ENCODE measurements around the gene HEATR5A.
"Not testable (repeated sequence)": the region's sequence is repeated elsewhere in the genome, so short reads cannot be mapped to it uniquely, and the experiment has no call there.

The HEATR5A gene

DNA sequence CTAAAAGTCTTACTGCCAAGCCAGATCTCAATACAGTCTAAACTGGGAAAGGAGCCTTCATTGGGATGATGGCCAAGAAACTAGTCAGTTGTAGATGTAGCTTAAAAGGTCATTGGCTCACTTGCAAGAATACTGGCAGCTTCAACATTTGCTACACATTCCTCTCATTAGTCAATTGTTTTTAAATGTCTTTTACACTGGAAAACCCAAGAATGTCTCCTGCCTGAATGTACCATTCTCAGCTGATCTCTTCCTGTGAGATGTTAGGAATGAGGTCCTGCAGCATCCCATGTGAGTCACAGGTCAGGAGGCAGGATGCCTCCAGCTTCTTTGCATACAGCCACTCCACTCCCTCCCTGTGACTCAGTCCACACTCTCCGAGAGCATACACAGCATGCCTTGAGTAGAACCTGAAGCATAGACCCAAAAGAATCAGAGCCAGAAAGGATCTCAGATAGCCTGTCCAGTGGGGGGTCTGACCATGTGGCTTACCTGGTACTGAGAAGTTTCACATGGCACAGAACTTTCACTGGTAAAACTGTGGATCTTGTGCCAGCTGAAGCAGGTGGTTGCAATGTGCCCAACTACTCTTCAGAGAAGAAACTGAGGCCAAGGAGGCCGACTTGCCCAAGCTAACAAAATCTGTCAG is 156.7 kb downstream of the HEATR5A start:
- DNase-seq (ENCODE audit: low read depth), result no peak
- no peak for TF ChIP-seq MYC (IDR thresholded peaks at IDR 0.05; ENCODE audit: low read depth, low read length)
- TF ChIP-seq, protein P1, sequence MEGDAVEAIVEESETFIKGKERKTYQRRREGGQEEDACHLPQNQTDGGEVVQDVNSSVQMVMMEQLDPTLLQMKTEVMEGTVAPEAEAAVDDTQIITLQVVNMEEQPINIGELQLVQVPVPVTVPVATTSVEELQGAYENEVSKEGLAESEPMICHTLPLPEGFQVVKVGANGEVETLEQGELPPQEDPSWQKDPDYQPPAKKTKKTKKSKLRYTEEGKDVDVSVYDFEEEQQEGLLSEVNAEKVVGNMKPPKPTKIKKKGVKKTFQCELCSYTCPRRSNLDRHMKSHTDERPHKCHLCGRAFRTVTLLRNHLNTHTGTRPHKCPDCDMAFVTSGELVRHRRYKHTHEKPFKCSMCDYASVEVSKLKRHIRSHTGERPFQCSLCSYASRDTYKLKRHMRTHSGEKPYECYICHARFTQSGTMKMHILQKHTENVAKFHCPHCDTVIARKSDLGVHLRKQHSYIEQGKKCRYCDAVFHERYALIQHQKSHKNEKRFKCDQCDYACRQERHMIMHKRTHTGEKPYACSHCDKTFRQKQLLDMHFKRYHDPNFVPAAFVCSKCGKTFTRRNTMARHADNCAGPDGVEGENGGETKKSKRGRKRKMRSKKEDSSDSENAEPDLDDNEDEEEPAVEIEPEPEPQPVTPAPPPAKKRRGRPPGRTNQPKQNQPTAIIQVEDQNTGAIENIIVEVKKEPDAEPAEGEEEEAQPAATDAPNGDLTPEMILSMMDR (IDR thresholded peaks at IDR 0.05; ENCODE audit: low read depth, low read length), result no peak
- no peak for TF ChIP-seq POLR2A (IDR thresholded peaks at IDR 0.05; ENCODE audit: extremely low read depth, insufficient read length)
- TF ChIP-seq, protein P2, sequence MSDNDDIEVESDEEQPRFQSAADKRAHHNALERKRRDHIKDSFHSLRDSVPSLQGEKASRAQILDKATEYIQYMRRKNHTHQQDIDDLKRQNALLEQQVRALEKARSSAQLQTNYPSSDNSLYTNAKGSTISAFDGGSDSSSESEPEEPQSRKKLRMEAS (IDR thresholded peaks at IDR 0.05; ENCODE audit: low read depth, low read length), result no peak
- H3K4me3 ChIP-seq (ENCODE audit: low read depth, low read length), result no peak overlapping the region

DNA sequence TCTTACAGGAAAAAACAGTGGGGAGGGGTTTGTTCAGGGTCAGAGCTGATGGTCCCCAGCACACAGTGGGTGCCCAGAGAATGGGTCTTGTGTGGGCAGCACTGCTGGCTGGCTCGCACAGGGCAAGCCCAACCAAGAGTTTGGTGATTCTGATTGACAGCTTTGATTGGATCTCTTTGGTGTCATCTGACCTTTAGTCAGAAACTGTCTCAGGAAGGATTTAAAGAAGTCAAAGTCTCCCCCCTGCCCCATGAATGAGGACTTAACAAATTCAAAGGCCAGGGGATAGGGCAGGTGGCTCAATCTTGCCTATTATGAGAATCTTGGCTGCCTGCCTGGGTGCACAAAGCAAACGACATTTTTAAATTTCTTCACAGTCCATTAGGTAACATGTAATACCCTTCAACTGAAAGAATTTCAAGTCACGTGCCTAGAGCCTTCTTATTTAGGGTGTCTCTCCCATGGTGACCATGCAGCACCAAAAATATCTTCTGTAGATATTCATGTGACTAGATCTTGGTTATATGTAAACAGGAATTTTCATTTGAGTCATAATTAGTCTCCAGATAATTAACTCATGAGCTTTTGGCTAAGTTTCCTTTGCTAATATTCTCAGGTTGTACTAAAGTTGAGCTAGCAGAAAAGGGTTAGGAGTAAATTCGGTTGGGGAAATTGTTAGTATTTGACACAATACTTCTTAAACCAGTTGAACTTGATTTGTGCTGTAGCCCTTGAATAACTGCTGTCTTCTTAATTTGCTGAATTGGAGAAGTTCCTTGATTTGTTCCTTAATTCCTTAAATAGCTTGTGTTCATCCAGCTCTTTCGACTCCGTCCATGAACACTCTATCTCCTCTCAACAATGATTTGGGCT is 158.3 kb downstream of the HEATR5A start:
- H3K4me3 ChIP-seq (ENCODE audit: low read depth, low read length), result no peak overlapping the region
- no peak for TF ChIP-seq POLR2A (IDR thresholded peaks at IDR 0.05; ENCODE audit: extremely low read depth, insufficient read length)
- peak; percentile 50; the same call in 1 of the 2 replicates for TF ChIP-seq MYC (IDR thresholded peaks at IDR 0.05; ENCODE audit: low read depth, low read length)
- TF ChIP-seq, protein P2 (IDR thresholded peaks at IDR 0.05; ENCODE audit: low read depth, low read length), result peak; percentile 75
- TF ChIP-seq, protein P1 (IDR thresholded peaks at IDR 0.05; ENCODE audit: low read depth, low read length), result no peak
- peak; percentile 78 for DNase-seq (ENCODE audit: low read depth)

DNA sequence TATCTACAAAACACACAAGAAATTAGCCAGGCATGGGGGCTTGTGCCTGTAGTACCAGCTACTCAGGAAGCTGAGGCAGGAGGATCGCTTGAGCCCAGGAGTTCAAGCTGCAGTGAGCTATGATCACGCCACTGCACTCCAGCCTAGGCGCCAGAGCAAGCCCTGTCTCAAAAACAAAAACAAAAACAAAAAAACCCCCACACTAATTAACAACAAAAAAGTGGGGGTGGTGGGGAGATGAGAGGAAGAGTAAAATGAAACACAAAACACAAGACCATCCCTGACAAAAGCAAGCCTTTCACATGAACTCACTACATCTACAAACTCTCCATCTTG is 158.9 kb downstream of the HEATR5A start:
- TF ChIP-seq POLR2A (IDR thresholded peaks at IDR 0.05; ENCODE audit: extremely low read depth, insufficient read length), result no peak
- TF ChIP-seq, protein P2 (IDR thresholded peaks at IDR 0.05; ENCODE audit: low read depth, low read length), result no peak
- no peak for TF ChIP-seq MYC (IDR thresholded peaks at IDR 0.05; ENCODE audit: low read depth, low read length)
- TF ChIP-seq, protein P1 (IDR thresholded peaks at IDR 0.05; ENCODE audit: low read depth, low read length), result no peak
- no peak overlapping the region for H3K4me3 ChIP-seq (ENCODE audit: low read depth, low read length)
- no peak for DNase-seq (ENCODE audit: low read depth)

DNA sequence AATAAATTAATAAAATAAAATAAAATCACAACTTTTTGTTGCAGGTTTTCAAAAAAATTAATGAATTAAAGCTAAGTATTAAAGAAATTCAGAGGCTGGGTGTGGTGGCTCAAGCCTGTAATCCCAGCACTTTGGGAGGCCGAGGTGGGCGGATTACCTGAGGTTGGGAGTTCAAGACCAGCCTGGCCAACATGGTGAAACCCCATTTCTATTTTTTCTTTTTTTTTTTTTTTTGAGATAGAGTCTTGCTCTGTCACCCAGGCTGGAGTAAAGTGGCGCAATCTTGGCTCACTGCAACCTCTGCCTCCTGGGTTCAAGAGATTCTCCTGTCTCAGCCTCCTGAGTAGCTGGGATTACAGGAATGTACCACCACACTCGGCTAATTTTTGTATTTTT is 161.3 kb downstream of the HEATR5A start:
- DNase-seq (ENCODE audit: low read depth); H3K4me3 ChIP-seq (ENCODE audit: low read depth, low read length): not testable (repeated sequence)

DNA sequence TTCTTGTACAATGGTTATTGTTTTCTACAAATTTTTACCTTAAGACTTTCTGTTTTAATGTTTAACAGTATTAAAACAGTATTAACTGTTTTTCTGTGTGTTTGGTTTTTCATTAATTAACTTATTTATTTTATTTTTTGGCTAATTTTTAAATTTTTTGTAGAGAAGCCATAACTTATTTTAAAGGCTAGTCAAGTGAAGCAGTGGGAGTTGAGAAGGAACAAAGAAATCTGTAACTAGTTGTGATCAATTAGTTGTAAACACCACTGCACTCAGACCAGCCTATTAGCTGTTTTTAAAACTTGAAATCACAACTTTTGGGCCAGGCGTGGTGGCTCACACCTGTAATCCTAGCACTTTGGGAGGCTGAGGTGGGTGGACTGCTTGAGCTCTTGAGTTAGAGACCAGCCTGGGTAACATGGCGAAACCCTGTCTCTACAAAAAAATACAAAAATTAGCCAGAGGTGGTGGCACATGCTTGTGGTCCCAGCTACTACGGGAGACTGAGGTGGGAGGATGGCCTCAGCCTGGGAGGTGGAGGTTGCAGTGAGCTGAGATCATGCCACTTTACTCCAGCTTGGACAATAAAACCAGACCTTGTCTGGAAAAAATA is 161.8 kb downstream of the HEATR5A start:
- H3K4me3 ChIP-seq (ENCODE audit: low read depth, low read length), result no peak overlapping the region
- DNase-seq (ENCODE audit: low read depth), result no peak
- TF ChIP-seq MYC (IDR thresholded peaks at IDR 0.05; ENCODE audit: low read depth, low read length) (no peak), POLR2A (IDR thresholded peaks at IDR 0.05; ENCODE audit: extremely low read depth, insufficient read length) (no peak)
- TF ChIP-seq, protein P1 (IDR thresholded peaks at IDR 0.05; ENCODE audit: low read depth, low read length), result no peak
- TF ChIP-seq, protein P2 (IDR thresholded peaks at IDR 0.05; ENCODE audit: low read depth, low read length), result no peak

DNA sequence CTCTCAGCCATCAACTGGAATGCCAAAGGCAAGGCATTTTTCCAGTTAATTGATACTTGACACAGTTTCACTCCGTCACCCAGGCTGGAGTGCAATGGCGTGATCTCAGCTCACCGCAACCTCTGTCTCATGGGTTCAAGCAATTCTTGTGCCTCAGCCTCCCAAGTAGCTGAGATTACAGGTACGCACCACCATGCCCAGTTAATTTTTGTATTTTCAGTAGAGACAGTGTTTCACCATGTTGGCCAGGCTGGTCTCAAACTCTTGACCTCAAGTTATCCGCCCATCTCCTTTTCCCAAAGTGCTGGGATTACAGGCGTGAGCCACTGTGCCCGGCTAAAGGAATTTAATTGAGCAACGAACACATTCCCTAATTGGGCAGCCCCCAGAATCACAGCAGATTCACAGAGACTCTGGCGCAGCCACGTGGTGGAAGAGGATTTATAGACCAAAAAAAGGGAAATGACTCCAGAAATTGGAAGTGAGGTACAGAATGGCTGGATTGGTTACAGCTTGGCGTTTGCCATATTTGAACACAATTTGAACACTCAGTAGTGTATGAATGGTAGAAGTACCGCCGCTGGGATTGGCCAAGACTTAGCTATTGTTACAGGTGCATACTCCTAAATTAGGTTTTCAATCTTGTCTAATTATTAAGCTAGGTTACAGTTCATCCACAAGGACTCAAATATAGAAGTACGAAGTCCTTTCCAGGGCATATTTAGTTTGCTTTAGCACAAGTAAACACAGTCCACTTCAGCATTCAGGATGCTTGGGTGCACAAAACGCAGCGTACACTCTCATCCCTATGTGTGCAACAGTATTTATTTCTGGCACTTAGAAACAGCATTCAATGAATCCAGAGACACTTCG is 162.6 kb downstream of the HEATR5A start:
- not testable (repeated sequence) for H3K4me3 ChIP-seq (ENCODE audit: low read depth, low read length); DNase-seq (ENCODE audit: low read depth)

All from NB4 (cell line).